Ascending aorta (tissue), 2 donors: Measurements from ENCODE around the gene SPECC1L. TPM values are rescaled to one million over a fixed set of nuclear protein-coding genes. Genes with fewer than 3 reads are reported as not detected.
"Not testable (repeated sequence)": the region's sequence is repeated elsewhere in the genome, so short reads cannot be mapped to it uniquely, and the experiment has no call there.

ENCODE experiments used
- DNase-seq, 2 donors: peaks; one replicate each; pipeline ENCODE4 v3.0.0-alpha.2; 2019; ENCODE audit warnings: low spot score in 2 of 2
- H3K27ac ChIP-seq, 2 donors: fragments of 200-600 bp; sonication (generic); one replicate each; pipeline ENCODE4 v1.5.1; 2016 to 2017; ENCODE audit warnings: mild to moderate bottlenecking in 1 of 2
- H3K27me3 ChIP-seq: fragments of 200-600 bp; sonication (generic); one replicate; pipeline ENCODE4 v1.5.1; 2017
- H3K36me3 ChIP-seq, 2 donors: fragments of 200-600 bp; sonication (generic); one replicate each; pipeline ENCODE4 v1.5.1; 2016
- H3K4me1 ChIP-seq, 2 donors: fragments of 200-600 bp; sonication (generic); one replicate each; pipeline ENCODE4 v1.5.1; 2016 to 2017; ENCODE audit warnings: mild to moderate bottlenecking in 1 of 2
- H3K4me3 ChIP-seq, 2 donors: fragments of 200-600 bp; sonication (generic); one replicate each; pipeline ENCODE4 v1.5.1; 2016 to 2017; ENCODE audit warnings: mild to moderate bottlenecking in 1 of 2
- H3K9me3 ChIP-seq, 2 donors: fragments of 200-600 bp; sonication (generic); one replicate each; pipeline ENCODE4 v1.5.1; 2016
- CTCF ChIP-seq, 3 experiments: fragments of 200-600 bp in 2 of 3; fragments of 450-650 bp in 1 of 3; sonication (generic) in 2 of 3; IDR thresholded peaks; one replicate each; pipeline ENCODE4 v1.5.1; 2016 to 2019; ENCODE audit warnings: antibody characterized with exemption in 3 of 3, mild to moderate bottlenecking in 1 of 3, moderate library complexity in 1 of 3
- intact Hi-C: fragments of 100-400 bp; cut with DNase I; formaldehyde crosslinking; loops from one replicate; pipeline ENCODE4 v1.15.1; 2023
- total RNA-seq: library from RNA; depleted of rRNA; stranded (reverse); fragments of >200 nt; gene quantifications from one replicate; pipeline ENCODE4 v1.1.0, GENCODE V29; 2016

SPECC1L gene
- total RNA-seq, 1 donor from 2014 or later: 66.9 TPM

DNA sequence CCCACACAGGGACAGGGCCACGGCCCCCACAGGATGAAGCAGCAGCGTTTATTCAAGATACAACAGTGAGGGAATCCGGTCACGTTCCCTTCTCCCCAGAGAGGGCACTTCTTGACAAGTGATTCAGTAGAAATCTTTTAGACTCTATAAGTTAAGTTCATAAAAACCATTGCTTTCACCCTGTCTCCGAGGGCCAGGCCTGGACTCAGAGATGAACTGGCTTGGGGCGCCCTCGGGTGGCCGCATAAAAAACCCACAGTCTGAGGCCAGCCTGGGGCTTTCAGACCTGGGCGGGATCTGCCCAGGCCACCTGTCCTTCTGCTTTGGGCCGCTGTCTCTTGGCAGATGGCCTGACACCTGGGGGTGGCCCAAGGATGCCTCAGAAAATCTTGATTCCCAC lies 11.2 kb upstream of the SPECC1L start:
- H3K4me1 ChIP-seq, H3K27ac ChIP-seq, intact Hi-C loops, H3K4me3 ChIP-seq, H3K27me3 ChIP-seq, H3K36me3 ChIP-seq, H3K9me3 ChIP-seq: not testable (repeated sequence)
- DNase-seq: peak in 1 of 2 donors; percentile 85
- peak in 1 of 3 experiments; percentile 55 for TF ChIP-seq CTCF (IDR thresholded peaks at IDR 0.05)

GRCh38 chr22:24262185-24262749 lies 8.4 kb upstream of the SPECC1L start:
- H3K36me3 ChIP-seq, H3K4me3 ChIP-seq, H3K9me3 ChIP-seq, DNase-seq, H3K4me1 ChIP-seq, H3K27me3 ChIP-seq, H3K27ac ChIP-seq, intact Hi-C loops: not testable (repeated sequence)

DNA sequence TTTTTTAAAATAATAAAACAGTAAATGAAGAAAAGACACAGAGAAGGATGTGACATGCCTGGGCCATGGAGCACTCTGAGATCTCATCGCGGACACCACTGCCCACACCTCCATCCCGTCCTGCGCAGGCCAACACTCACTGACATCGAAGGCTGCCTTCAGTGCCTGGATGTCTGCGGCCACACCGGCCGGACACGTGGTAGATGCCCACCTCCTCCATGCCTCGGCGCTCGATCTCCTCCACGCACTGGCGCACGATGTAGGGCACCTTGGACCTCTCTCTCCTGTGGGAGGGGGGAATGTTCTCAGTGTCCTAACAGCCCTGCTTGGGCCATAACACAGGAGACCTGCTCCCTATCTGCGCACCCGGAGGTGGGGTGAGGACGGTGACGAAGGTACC lies 7.2 kb upstream of the SPECC1L start:
- intact Hi-C loops, H3K27ac ChIP-seq, H3K27me3 ChIP-seq, H3K4me3 ChIP-seq, DNase-seq, H3K9me3 ChIP-seq, H3K4me1 ChIP-seq, H3K36me3 ChIP-seq: not testable (repeated sequence)

DNA sequence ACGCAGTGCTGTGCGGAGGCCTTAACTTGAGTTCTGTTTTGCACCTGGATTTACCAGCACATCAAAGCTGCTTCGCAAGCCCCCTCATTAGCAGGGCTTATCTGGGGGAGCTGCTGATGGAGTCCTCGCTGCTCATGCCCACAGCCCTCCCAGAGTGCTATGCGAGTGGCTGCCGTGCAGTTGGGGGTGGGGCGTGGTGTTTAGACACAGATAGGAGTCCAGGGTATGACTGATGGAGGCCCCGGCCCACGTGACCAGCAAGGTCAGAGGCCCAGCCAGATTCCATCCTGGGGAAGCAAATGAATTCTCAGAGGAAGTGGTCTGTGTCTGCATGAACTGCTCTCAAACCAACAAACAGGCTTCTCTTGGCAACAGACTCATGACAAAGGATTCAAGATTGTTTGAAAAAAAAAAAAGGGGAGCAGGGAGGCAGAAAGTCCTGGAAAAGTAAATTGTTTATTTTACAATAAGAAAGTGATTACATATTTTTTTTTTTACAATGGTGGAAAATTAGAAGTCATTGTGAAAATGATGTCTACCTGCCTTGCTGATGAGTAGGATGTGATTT lies 6.2 kb upstream of the SPECC1L start:
- intact Hi-C loops, H3K4me1 ChIP-seq, H3K36me3 ChIP-seq, H3K4me3 ChIP-seq, H3K9me3 ChIP-seq, H3K27me3 ChIP-seq, H3K27ac ChIP-seq, DNase-seq: not testable (repeated sequence)

GRCh38 chr22:24265734-24266133 lies 4.9 kb upstream of the SPECC1L start:
- no peaks in the 10 kb centered on the region for H3K9me3 ChIP-seq
- no peaks in the 10 kb centered on the region for H3K4me1 ChIP-seq
- no peak for DNase-seq
- no peak for TF ChIP-seq CTCF (IDR thresholded peaks at IDR 0.05)
- no peaks in the 10 kb centered on the region for H3K36me3 ChIP-seq
- H3K27me3 ChIP-seq: no peaks in the 10 kb centered on the region
- H3K27ac ChIP-seq: no peak overlapping the region
- H3K4me3 ChIP-seq: no peak overlapping the region
- intact Hi-C loops: no loop called here

DNA sequence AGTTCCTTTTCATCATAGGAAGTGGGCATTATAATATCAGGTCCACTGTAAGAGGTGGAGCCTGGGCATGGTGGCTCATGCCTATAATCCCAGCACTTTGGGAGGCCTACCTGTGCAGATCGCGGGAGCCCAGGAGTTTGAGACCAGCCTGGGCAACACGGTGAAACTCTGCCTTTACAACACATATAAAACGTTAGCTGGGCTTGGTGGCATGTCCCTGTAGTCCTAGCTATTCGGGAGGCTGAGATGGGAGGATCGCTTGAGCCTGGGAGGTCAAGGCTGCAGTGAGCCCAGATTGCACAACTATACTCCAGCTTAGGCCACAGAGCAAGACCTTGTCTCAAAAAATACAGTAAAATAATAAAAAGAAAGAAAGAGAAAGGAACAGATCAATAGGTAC lies 4.1 kb upstream of the SPECC1L start:
- H3K36me3 ChIP-seq, DNase-seq, H3K4me3 ChIP-seq, H3K27ac ChIP-seq, intact Hi-C loops, H3K9me3 ChIP-seq, H3K27me3 ChIP-seq, H3K4me1 ChIP-seq: not testable (repeated sequence)

- Histone ChIP-seq H3K4me3 (peak overlapping the region; percentile 82 to 89), H3K36me3 (no peaks in the 10 kb centered on the region), H3K4me1 (peaks cover 0 to 13% of the 10 kb centered on the region in 2 donors), H3K27me3 (no peaks in the 10 kb centered on the region), H3K9me3 (no peaks in the 10 kb centered on the region), H3K27ac (peak overlapping the region; percentile 93 to 94)
- no peak for DNase-seq
- no peak for TF ChIP-seq CTCF (IDR thresholded peaks at IDR 0.05)
- intact Hi-C loops: loop anchor here (2.0 to 10.0 kb wide), 2 partner anchors 59 to 377 kb away; partner anchors contain the start of gene MIF
These were observed 789 bp downstream of the SPECC1L start for GRCh38 chr22:24271386-24271854.

GRCh38 chr22:24273031-24273430 lies 2.4 kb downstream of the SPECC1L start:
- intact Hi-C loops: loop anchor here (10.0 kb wide), 1 partner anchor 378 kb away; the partner anchor contains the start of gene MIF
- peaks cover 0 to 13% of the 10 kb centered on the region in 2 donors for H3K4me1 ChIP-seq
- H3K4me3 ChIP-seq, H3K27ac ChIP-seq, DNase-seq, H3K27me3 ChIP-seq, H3K36me3 ChIP-seq, H3K9me3 ChIP-seq: not testable (repeated sequence)

GRCh38 chr22:24273906-24274305 lies 3.3 kb downstream of the SPECC1L start:
- H3K36me3 ChIP-seq, H3K27me3 ChIP-seq, DNase-seq, H3K4me3 ChIP-seq, H3K9me3 ChIP-seq: not testable (repeated sequence)
- Histone ChIP-seq H3K4me1 (peaks cover 0 to 13% of the 10 kb centered on the region in 2 donors), H3K27ac (peak overlapping the region in 1 of 2 donors; percentile 5)
- intact Hi-C loops: loop anchor here (10.0 kb wide), 1 partner anchor 379 kb away; the partner anchor contains the start of gene MIF
